Activated naive CD4-positive, alpha-beta T cell treated with anti-CD3 and anti-CD28 coated beads, Interleukin-2, amount 10 ng/mL, durations not matched to agents 7 days and 5 days (primary cell): ENCODE results near the gene LRIG1.

Experiments used
- CTCF ChIA-PET: fragments of 350-600 bp; sonication (Branson Sonifier 250); formaldehyde crosslinking; loops from one replicate; lab custom pipeline; 2021; ENCODE audit warnings: antibody characterized with exemption; lab: Charles Lee
- DNase-seq: peaks from one replicate; pipeline ENCODE4 v3.0.0-alpha.2; 2020
- H3K27ac Mint-ChIP-seq: one replicate; pipeline ENCODE4 v1.8.0; 2021; ENCODE audit warnings: mild to moderate bottlenecking, moderate library complexity, mixed read lengths
- H3K27me3 Mint-ChIP-seq: one replicate; pipeline ENCODE4 v1.8.0; 2021; ENCODE audit warnings: mild to moderate bottlenecking, mixed read lengths
- H3K36me3 Mint-ChIP-seq: one replicate; pipeline ENCODE4 v1.8.0; 2021; ENCODE audit warnings: mixed read lengths
- H3K4me1 Mint-ChIP-seq: one replicate; pipeline ENCODE4 v1.8.0; 2021; ENCODE audit warnings: mixed read lengths
- H3K4me3 Mint-ChIP-seq: one replicate; pipeline ENCODE4 v1.8.0; 2021; ENCODE audit warnings: mild to moderate bottlenecking, moderate library complexity, mixed read lengths
- H3K9me3 Mint-ChIP-seq: one replicate; pipeline ENCODE4 v1.8.0; 2021; ENCODE audit warnings: mixed read lengths

LRIG1 gene

DNA sequence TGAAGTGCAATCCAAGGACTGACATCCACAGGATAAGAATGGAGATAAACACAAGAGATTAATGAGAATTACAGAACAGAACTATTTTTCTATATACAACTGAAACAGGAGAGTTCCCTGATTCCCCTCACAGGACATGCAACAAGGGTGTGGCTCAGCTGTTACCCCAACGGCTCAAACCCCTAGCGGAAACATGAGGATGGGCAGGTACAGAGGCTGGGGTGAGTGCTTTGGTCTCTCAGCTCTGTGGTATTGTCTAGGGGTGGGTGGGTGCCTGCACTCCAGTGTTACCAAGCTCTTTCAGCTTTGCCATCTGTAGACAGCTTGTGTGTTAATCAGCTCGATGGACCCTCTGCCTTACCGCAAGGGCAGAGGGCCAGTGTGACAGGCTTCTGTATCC is 17.8 kb upstream of the LRIG1 start:
- Mint-ChIP-seq H3K27me3 (peaks cover 16% of the 10 kb centered on the region), H3K4me1 (no peaks in the 10 kb centered on the region), H3K36me3 (no peaks in the 10 kb centered on the region), H3K27ac (no peak overlapping the region), H3K9me3 (no peaks in the 10 kb centered on the region), H3K4me3 (no peak overlapping the region)
- no peak for DNase-seq
- CTCF ChIA-PET = no interaction called here

DNA sequence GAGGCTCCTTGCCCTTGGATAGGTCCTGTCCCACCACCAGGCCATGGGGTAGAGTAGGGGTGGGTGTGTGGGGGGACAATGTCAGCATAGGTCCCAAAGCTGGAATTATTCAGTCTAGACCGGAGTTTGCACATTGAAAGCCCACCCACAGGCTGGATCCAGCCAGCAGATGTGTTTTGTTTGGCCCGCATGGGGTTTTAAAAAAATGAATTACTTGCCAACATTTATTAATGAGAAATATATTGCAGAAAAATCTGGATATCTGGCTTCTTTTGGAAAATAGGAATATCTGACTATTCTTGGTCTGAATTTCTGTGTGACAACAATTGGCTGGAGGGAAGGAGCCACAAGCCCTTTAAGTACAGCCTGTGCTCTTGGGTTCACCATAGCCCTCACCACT is 17.3 kb upstream of the LRIG1 start:
- H3K27me3 Mint-ChIP-seq = peaks cover 13% of the 10 kb centered on the region
- CTCF ChIA-PET = no interaction called here
- no peak overlapping the region for H3K27ac Mint-ChIP-seq
- H3K4me1 Mint-ChIP-seq = no peaks in the 10 kb centered on the region
- no peak overlapping the region for H3K4me3 Mint-ChIP-seq
- DNase-seq = no peak
- H3K36me3 Mint-ChIP-seq = no peaks in the 10 kb centered on the region
- H3K9me3 Mint-ChIP-seq = no peaks in the 10 kb centered on the region

DNA sequence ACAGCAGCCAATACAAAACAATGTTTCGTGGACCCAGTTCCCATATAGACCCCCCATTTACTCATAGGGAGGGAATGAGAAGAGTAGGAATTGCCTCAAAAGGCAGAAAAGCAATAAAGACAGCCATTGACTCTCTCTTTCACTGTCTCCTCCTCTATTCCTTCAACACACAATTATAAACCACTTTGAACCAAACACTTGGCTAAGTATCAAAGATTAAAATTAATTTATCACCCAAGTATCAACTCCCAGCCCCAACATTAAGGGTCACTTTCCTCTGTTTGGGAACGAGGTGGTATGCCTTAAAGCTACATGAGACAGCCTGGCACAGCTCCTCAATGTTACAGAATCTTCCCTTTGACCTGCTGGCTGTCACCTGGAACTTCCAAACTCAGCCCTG is 16.4 kb upstream of the LRIG1 start:
- Mint-ChIP-seq H3K9me3 (no peaks in the 10 kb centered on the region), H3K4me3 (no peak overlapping the region), H3K27me3 (peaks cover 14% of the 10 kb centered on the region), H3K27ac (no peak overlapping the region), H3K4me1 (no peaks in the 10 kb centered on the region), H3K36me3 (no peaks in the 10 kb centered on the region)
- CTCF ChIA-PET = no interaction called here
- DNase-seq = no peak

DNA sequence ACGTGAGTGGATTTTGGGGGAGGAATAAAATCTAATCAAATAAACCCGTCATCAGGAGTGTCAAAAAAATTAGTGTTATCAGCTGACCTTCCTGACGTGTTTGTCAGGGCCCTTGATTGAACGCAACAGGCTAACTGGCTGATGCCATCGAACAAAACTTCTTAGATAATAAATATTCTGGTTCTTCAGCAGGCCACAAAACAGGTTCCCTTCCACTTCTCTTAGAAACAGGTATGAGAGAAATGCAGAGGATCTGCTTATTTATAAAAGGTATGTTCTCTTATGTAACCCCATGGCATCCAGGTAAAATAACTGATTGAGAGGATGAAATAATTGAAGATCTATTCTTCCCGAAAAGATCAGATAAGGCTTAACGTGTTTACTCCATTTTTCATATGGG is 7.6 kb upstream of the LRIG1 start:
- Mint-ChIP-seq H3K27me3 (peaks cover 26% of the 10 kb centered on the region), H3K36me3 (no peaks in the 10 kb centered on the region), H3K9me3 (no peaks in the 10 kb centered on the region), H3K27ac (no peak overlapping the region), H3K4me1 (peaks cover 4% of the 10 kb centered on the region), H3K4me3 (no peak overlapping the region)
- no peak for DNase-seq
- CTCF ChIA-PET = no interaction called here

DNA sequence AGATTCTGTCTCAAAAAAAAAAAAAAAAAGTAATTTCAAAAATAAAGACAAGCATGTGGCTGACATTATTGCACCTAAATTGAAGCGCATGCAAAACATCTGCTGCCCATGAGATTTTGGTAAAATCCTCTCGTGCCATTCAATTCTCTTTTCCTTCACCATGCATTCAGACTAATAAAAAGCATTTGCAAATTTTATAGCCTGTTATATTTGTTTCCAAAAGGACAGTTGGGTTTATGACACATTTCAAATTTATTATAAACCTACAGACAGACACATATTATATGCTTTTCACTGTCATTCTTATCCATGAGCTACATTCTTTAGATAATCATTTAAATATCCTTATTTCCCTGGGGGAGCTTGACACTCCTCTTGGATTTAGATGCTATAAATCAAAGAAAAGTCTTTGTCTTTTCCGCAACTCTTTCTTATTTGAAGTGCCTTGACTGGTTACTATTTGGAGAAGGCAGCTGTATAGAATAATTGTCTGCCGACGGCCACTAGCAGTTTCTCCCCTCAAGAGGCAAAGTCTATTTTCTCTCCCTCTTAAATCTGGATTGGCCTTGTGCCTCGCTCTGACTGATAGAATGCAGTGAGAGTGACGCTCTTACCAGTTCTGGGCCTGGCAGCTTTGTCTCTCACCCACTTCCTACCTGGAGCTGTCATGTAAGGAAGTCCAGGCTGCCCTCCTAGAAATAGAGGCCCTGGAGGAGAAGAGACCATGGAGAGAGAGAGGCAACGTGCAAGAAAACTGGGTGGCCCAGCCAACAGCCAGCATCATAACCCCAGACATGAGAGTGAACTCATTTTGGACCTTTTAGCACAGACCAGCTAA is 6.8 kb upstream of the LRIG1 start:
- Mint-ChIP-seq H3K9me3 (no peaks in the 10 kb centered on the region), H3K36me3 (no peaks in the 10 kb centered on the region), H3K27ac (no peak overlapping the region), H3K4me3 (no peak overlapping the region), H3K27me3 (peaks cover 34% of the 10 kb centered on the region), H3K4me1 (peaks cover 12% of the 10 kb centered on the region)
- CTCF ChIA-PET = no interaction called here
- DNase-seq = no peak

DNA sequence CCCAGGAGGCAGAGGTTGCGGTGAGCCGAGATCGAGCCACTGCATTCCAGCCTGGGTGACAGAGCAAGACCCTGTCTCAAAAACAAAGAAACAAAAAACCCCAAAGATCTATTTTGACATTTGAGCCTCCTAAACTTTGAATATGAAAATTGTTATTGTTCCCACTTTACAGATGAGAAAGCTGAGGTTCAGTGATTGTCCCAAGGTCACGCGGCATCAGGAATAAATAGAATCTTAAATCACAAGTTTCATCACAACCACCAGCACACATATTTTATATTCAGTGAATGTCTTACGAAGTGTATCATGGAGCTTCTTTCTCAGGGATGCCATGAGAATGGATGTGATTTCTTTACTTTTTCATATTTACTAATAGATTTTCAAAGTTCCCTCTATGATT is 5.3 kb upstream of the LRIG1 start:
- H3K4me3 Mint-ChIP-seq = no peak overlapping the region
- H3K27ac Mint-ChIP-seq = no peak overlapping the region
- H3K9me3 Mint-ChIP-seq = no peaks in the 10 kb centered on the region
- H3K36me3 Mint-ChIP-seq = no peaks in the 10 kb centered on the region
- CTCF ChIA-PET = interaction anchor here (0.9 kb wide), 1 partner anchor 229 kb away, joined by 3 read pairs; no protein-coding TSS in a partner anchor
- DNase-seq = no peak
- peaks cover 36% of the 10 kb centered on the region for H3K27me3 Mint-ChIP-seq
- peaks cover 22% of the 10 kb centered on the region for H3K4me1 Mint-ChIP-seq

DNA sequence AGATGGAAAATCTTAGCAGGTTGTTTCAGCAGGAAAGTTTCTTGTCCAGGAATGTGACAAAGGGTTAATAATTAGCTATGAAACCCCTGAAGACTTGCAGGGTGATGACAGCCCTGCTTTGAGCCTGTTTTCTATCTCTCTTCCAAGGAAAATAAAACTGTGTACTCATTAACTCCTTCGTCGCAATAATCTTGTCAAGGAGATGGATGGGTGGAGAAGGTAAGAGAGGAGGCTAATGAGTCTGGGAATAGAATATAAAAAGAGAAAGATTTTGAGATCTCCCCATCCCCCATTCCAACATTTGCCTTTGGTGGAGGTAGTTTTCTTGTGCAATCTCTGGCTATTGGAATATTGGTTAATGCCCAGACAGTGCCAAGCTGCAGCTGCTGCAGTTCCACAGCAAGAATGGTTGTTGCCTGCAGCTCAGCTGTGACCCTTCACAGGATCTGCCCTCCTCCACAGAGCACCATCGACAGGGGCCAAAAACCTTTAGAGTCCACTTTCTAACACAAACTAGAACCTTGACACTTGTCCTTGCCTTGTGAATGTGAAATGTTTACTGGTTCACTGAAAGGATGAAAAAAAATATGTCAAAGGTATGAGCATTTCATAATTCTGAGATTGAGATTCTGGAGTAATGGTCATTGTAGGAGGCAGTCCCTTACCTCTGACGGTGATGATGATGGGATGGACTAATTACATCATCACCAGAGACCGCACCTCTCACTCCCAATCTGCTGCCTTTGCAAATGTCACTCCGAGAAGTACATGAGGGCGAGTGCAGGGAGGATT is 4.2 kb upstream of the LRIG1 start:
- H3K27me3 Mint-ChIP-seq = peaks cover 33% of the 10 kb centered on the region
- H3K9me3 Mint-ChIP-seq = no peaks in the 10 kb centered on the region
- no peak overlapping the region for H3K27ac Mint-ChIP-seq
- peaks cover 24% of the 10 kb centered on the region for H3K4me1 Mint-ChIP-seq
- DNase-seq = no peak
- no peak overlapping the region for H3K4me3 Mint-ChIP-seq
- H3K36me3 Mint-ChIP-seq = no peaks in the 10 kb centered on the region
- CTCF ChIA-PET = interaction anchor here (0.8 kb wide), 1 partner anchor 97 kb away, joined by 3 read pairs; no protein-coding TSS in a partner anchor

DNA sequence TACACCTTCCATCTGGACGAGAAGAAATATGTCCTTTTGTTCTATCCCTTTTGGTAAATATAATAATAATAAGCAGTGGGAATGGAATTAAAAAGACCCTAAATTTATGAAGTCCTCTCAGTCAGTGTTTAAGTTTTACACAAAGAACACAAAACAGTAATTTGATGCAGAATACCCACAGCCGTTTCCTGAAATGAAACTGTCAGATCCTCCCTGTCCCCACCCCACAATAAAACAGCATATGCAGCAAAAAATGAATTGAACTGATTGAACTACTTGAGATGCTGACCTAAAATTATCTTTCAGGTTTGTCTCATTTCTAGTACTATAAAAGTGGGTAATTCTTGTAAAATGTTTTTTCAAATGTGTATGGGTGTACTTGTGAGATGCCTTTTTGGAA is 2.2 kb upstream of the LRIG1 start:
- Mint-ChIP-seq H3K4me1 (peaks cover 43% of the 10 kb centered on the region), H3K27me3 (peaks cover 44% of the 10 kb centered on the region), H3K36me3 (no peaks in the 10 kb centered on the region), H3K9me3 (no peaks in the 10 kb centered on the region), H3K27ac (no peak overlapping the region), H3K4me3 (no peak overlapping the region)
- CTCF ChIA-PET = no interaction called here
- no peak for DNase-seq

DNA sequence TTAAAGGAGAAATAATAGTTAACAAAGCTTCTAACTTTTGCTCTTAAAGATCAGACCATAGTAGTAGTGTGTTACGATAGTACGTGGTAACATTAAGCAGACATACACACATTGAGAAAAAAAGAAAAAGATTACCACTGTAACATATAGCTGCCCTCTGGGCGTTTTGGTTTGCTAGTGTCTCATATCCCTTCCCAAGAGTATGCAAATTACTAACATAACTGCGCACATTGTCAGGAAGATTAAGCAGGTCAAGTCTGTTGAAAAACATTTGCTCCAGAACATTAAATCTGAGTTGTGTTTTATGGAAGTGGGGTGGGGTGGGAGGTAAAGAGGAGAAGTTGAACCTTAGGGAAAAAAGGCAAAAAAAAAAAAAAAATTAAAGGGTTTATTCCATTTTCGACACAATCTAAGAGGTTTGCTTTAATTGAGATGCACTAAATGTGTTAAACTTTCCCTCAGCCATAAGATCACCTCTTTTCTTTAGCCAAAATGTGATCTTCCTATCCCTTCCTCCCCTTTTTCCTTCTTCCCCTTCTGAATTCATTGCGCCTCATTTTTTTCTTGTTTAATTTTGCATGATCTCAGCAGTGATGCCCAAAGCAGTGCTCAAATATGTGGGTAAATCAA is 1.5 kb upstream of the LRIG1 start:
- no peaks in the 10 kb centered on the region for H3K9me3 Mint-ChIP-seq
- CTCF ChIA-PET = interaction anchor here (1.0 to 1.1 kb wide), 2 partner anchors 55 to 94 kb away, joined by 3 to 5 read pairs; no protein-coding TSS in a partner anchor
- no peak overlapping the region for H3K4me3 Mint-ChIP-seq
- H3K36me3 Mint-ChIP-seq = no peaks in the 10 kb centered on the region
- DNase-seq = no peak
- peak overlapping the region; percentile 35 for H3K27ac Mint-ChIP-seq
- H3K27me3 Mint-ChIP-seq = peaks cover 44% of the 10 kb centered on the region
- peaks cover 49% of the 10 kb centered on the region for H3K4me1 Mint-ChIP-seq

DNA sequence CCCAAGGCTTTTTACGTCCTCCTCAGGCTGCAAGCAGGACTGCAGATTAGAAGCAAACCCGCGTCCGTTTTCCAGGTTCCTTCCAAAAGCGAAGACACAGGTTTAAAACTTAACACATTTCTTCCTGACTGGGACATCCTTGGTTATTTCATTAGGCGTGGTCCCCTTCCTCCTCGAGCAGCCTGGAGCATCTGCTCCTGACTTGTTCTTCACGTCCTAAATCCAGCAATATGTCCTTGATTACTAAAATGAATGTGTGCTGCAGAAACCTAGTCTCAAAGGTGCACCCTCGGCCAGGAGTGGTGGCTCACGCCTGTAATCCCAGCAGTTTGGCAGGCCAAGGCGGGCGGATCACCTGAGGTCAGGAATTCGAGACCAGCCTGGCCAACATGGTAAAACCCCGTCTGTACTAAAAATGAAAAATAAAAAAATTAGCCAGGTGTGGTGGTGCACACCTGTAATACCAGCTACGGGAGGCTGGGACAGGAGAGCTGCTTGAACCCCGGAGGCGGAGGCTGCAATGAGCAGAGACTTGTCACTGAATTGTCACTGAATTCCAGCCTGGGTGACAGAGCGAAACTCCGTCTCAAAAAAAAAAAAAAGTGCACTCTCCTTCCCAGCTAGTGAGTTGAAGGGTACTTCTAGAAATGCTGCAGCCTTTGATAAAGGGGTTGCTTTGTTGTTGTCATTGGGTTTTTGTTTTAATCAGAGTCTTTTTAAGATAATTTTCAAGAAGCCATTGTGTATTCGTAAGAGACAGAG is 842 bp upstream of the LRIG1 start:
- Mint-ChIP-seq H3K9me3 (no peaks in the 10 kb centered on the region), H3K36me3 (peaks cover 2% of the 10 kb centered on the region), H3K27ac (no peak overlapping the region), H3K4me3 (peak overlapping the region; percentile 74), H3K4me1 (peaks cover 54% of the 10 kb centered on the region), H3K27me3 (peaks cover 44% of the 10 kb centered on the region)
- CTCF ChIA-PET = interaction anchor here (1.0 to 1.1 kb wide), 2 partner anchors 56 to 94 kb away, joined by 3 to 5 read pairs; no protein-coding TSS in a partner anchor
- no peak for DNase-seq

DNA sequence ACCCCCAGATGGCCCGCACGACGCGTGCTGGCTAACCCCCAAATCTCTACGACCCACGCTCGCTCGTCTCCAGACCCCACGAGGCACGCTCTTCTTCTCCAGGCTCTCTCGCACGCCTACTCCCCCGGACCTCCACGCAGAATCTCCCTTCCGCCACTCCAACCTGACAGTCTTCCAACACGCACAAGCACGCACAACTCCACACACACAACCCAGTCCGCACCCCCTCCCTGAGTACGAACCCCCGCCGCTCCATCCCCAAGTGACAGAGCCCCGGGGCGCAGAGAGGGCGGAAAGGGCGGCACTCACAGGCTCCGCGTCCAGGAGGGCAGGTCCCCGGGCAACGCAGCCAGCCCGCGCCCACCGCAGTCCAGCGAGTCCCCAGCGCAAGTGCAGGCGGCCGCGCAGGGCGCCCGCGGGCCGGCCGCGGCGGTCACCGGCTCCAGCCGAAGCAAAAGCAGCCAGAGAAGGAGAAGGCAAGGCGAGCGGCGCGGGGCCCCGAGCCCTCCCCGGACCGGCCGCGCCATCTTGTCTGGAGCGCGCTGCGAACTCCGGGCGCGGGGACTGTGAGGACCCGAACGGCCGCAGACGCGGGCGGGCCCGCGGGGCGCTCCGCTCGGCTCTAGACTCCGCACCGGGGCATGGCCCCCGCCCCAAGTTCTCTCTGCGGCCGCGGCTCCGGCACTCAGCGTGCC is 794 bp downstream of the LRIG1 start:
- peak overlapping the region; percentile 87 for H3K4me3 Mint-ChIP-seq
- peak; percentile 63 for DNase-seq
- CTCF ChIA-PET = interaction anchor here (1.0 to 1.3 kb wide), 2 partner anchors 9 to 92 kb away, joined by 3 to 7 read pairs; no protein-coding TSS in a partner anchor
- H3K9me3 Mint-ChIP-seq = no peaks in the 10 kb centered on the region
- H3K4me1 Mint-ChIP-seq = peaks cover 69% of the 10 kb centered on the region
- H3K27ac Mint-ChIP-seq = peak overlapping the region; percentile 74
- H3K27me3 Mint-ChIP-seq = peaks cover 41% of the 10 kb centered on the region
- H3K36me3 Mint-ChIP-seq = peaks cover 6% of the 10 kb centered on the region

DNA sequence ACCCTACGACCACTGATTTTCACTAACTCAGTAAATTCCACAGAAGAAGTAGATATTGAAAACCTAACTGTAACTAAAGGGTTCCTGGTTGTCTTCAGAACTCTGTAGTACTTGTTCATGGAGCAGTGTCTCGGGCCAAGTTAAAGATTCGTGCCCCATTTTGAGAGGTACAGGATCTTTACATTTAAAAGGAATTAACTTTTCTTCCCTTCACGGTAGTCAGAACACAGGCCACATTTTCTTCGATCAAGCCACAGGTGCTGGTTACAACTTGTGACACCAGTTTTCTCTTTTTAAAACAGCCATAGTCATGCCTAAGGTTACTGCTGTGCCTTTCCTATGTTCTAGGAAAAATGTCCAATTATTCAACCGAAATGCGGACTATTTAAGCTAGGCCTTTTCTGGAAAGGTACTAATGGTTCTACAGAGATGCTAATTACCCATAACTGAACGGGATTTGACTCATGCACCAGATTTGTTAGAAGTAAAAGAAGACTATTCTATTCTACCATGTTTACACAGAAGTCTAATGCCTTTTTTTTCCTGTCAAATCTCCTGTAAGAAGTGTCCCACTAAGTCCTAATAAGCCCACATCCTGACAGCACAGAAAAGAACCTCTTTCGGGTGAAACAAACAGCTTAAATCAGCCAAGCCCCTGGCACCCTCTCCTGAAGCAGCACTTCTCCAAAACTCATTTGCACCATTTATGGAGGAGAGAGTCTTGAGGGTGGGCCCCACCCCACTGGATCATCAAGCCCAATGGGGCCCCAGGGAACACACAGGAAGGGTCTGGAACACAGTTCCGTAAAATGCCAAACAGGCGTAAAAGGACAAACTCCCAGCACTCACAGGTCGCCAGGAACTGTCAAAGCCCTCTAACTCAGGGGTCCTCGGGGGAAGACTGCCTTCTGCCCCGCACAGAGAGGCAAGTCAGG is 1.9 kb downstream of the LRIG1 start:
- peak overlapping the region; percentile 87 for H3K4me3 Mint-ChIP-seq
- H3K27ac Mint-ChIP-seq = peak overlapping the region; percentile 74
- peaks cover 41% of the 10 kb centered on the region for H3K27me3 Mint-ChIP-seq
- H3K9me3 Mint-ChIP-seq = no peaks in the 10 kb centered on the region
- DNase-seq = no peak
- CTCF ChIA-PET = interaction anchor here (1.2 to 1.3 kb wide), 2 partner anchors 29 to 91 kb away, joined by 3 to 7 read pairs; no protein-coding TSS in a partner anchor
- peaks cover 6% of the 10 kb centered on the region for H3K36me3 Mint-ChIP-seq
- peaks cover 79% of the 10 kb centered on the region for H3K4me1 Mint-ChIP-seq
